Right renal cortex interstitium (tissue), 3 donors: ENCODE measurements around the gene SYNM. TPM values are rescaled to one million over a fixed set of nuclear protein-coding genes. Genes with fewer than 3 reads are reported as not detected.

Experiments used
- DNase-seq, 3 donors: peaks; one replicate each; pipeline ENCODE4 v3.0.0-alpha.2; 2013; ENCODE audit warnings: low read depth in 3 of 3, low spot score in 2 of 3
- polyA plus RNA-seq, 3 donors: library from polyadenylated mRNA; unstranded; fragments of 120-200 nt; gene quantifications; one replicate each; pipeline ENCODE4 v1.2.1, GENCODE V29; 2013; ENCODE audit not compliant: insufficient read length in 3 of 3

The SYNM gene
- polyA plus RNA-seq, 3 donors = 1.6 to 2.0 (median 1.9) TPM

DNA sequence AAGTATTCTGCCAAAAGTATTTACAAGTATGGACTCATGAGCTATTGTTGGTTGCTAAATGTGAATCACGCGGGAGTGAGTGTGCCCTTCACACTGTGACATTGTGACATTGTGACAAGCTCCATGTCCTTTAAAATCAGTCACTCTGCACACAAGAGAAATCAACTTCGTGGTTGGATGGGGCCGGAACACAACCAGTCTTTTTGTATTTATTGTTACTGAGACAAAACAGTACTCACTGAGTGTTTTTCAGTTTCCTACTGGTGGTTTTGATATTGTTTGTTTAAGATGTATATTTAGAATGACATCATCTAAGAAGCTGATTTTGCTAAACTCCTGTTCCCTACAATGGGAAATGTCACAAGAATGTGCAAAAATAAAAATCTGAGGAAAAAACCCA, 30.3 kb downstream of the SYNM start:
- no peak for DNase-seq

DNA sequence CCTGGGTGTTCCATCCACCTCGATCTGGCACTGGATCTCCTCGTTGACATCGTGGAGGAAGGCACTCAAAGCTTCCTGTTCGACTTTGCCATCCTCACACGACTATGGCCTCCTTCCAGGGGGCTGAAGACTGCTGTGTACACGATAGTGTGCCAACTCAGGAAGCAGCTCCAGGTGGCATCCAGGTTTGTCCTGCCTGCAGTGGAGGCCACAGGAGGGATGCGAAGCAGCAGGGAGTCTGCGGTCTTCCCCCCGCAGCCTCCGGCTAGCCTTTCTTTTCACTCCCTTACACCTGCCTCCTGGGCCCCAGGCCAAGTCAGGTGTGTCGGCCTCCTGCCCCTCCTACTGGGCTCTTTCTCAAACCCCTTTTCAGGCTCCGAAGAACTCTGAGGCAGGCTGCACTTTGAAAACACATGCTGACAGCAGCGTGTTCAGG, 32.2 kb downstream of the SYNM start:
- no peak for DNase-seq

DNA sequence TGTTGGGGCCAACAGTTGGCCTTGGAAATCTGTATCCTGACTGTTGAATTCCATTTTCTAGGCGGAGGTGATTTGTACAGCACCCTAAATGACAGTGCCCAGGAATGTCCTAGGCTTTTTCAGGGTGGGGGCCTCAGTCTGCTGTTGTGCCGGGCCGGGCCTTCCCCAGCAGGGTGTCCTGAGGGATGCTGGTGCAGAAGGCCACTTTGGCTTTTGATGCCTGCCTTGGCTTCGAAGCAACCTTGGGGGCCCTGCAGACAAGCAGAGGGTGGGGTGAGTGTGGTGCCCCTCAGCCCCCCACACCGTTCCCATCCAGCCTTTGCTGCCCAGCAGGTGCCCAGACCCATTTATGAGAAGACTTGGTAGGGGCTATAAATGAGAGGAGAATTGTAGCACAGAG, 33.0 kb downstream of the SYNM start:
- DNase-seq = no peak

DNA sequence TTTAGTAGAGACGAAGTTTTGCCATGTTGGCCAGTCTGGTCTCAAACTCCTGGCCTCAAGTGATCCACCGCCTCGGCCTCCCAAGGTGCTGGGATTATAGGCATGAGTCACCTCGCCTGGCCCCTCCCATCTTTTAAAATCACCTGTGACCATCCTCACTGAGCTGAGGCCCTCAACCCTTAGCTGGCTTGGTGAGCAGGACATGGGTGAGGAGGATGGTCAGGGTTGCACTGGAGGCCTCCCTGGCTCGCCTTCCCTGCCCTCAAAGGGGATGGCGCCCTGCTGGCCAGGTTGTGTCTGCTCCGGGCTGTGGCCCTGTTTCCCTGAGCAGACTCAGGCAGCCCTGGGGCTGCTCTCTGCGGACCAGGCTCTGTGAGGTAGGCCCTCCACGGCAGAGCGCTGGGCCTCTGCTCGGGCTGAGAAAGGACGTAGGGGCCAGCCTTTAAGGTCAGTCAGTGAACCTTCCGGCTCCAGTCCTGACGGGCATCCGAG, 33.7 kb downstream of the SYNM start:
- DNase-seq = no peak

DNA sequence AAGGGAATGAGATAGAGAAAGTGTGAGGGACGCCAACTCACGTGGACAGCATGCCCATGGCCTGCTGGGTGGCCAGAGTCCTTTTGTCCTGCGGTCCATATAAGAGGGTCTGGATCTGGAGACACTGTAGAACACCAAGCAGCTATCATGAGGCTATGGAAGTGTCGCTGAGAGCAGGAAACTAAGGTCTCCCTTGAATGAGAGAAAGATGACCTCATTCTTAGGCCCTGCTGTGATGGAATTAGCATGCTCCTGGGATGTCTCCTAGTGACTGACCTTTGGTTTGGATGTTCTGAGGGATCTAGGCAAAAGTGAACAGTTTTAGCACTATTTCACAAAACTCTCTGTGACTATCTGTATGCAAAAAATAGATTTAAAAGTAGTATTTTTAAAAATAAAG, 34.4 kb downstream of the SYNM start:
- no peak for DNase-seq

DNA sequence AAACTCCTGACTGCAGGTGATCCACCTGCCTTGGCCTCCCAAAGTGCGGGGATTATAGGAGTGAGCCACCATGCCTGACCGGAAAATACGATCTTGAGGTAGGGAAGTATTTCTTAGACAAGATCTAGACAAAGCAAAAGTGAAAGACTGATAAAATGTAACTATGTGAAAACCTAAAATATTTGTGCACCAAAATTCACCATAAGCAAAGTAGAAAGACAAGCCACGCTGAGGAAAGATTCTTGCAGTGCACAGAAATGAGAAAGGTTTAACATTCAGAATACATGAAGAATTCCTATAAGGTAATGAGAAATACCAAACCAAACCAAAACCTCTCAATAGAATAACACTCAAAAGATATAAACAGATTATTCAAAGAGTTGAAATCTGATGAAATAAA, 35.7 kb downstream of the SYNM start:
- no peak for DNase-seq

DNA sequence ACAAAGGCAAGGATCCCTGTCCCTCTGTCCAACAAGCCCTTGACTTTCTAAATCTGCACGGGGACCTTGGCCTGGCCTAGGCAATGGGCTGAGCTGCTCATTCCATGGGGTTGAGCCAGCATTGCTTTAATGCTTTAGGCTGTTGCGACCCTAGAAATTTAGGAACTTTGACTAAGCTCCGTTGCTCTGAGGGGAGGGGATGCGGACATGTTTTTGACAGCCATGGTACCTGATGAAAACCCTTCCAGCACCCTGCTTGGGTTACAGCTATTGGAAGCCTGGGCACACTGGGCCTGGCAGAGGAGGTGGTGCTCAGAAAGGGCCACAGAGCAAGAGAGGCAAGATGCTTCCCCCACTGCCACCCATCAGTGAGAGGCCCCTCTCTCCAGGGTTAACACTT, 37.1 kb downstream of the SYNM start:
- no peak for DNase-seq

DNA sequence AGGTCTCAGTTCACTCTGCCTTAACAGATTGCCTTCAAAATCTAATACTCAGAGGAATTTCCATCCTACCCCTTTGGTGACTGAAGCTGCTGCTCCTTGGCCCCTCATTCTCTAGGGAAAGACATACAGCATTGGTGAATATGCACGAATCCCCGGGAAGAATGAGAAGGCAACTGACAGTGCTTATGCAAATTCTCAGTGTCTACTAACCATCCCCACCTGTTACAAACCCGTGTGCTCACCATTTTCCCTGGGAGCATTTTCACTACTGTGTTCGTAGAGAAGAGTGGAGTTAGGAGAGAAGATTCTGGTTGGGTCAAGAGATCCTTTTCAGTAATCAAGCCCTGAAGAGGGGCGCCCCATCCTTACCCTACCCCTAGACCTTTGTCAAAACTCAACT, 37.7 kb downstream of the SYNM start:
- no peak for DNase-seq

DNA sequence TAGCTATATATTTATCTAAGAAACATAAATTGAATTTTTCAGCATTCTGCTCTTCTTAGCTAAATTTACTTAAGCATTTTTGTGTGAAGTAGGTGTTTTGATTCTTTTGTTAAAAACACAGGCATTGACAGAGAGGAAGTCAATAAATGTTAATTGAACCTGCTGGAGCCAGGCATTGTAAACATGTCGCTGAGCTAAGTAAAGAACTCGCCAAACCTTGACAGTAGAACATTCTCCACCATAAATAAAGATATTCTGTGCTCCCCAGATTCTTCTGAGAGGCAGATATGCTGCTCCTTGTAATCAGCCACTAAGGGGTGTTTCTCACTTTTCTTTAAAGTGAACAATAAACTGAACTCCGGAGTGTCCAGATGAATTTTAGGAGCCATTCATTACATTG, 38.4 kb downstream of the SYNM start:
- no peak for DNase-seq

DNA sequence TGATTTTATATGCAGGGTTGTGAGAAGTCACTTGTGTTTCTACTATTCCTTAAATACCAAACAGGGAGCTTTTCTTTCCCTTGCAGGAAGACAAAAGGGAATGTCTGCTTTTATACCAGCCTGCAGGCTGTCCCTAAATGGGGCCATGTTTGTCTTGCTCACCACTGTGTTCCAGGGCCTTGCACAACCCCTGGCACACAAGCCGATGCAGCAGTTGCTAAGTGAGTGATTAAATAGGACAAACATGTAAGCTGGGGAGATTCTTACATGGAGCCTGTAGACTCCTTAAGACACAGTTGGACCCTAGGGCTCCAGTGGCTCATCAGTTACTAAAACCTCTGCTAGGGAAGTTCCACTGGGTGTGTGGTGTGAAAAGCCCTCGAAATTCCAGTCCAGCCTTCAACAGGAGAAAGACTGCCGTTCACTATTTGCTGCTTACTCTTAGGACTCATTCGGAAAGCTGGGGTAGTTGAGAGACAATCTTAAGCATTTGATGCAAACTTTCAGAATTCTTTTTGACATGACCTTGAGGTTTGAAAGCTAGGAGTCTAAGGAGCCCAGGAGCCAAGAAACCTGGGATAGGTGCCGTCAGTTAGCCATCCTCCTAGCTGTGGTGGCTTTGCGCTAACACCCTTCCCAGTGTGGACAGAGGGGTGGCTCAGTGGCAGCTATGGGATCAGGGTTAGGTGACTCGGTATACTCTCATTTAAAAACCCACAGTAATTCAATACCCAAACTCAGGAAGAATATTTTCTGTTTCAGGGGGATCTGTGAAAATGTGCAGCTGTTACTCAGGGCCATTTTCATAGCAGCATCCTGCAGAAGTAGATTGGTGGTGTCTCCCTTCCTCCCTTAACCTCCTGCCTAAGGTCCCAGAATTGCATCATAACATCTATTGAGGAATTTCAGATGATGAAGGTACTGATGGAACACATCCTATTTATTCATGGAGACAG, 39.1 kb downstream of the SYNM start:
- DNase-seq = no peak

DNA sequence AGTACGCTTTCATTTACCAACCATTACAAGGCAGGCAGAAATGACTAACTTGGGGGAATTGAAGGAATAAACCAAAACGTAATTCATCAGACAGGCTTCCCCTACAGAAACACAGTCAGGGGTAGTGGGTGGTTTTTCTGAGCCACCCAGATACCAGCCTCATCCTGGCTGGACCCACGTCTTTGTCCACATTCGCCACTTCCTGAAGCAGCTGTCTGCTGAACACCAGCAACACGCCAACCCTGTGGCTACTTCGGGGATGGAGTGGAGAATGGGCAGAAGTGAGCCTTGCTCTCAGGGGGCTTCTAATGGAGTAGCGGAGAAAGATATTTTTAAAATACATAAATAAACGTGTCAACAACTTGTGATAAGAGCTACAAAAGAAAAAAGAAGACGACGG, 40.1 kb downstream of the SYNM start:
- no peak for DNase-seq

DNA sequence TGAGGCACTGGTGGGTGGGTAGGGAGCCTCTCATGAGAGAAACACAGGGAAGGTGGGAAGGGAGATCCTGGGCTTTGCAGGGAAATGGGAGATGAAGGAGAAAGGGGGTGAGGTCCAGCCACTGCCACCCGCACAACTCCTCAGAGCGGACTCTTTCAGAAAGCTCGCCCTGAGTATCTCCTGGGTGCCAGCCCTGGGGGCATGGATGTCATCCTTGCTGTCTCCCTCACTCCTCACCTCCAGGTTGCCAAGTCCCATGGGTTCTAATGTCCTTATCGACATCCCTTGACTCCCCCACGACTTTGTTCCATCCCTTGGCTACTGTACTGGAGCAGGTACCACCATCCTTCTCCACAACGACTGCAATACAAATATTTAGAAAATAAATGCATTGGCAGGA, 40.9 kb downstream of the SYNM start:
- DNase-seq = no peak

DNA sequence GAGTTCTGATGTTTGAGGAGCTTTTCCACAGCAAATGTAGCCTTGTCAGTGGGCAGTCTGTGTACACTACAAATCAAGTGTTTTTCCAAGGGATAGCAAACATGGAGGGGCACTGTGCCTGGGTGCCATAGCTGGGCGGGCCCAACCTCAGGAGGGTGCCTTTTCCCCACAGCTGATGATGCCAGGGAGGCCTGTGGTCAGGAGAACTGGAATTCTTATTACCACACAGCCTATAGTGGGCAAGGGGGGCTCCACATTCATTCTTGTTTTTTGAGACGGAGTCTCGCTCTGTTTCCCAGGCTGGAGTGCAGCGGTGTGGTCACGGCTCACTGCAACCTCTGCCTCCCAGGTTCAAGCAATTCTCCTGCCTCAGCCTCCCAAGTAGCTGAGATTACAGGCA, 41.8 kb downstream of the SYNM start:
- DNase-seq = no peak

DNA sequence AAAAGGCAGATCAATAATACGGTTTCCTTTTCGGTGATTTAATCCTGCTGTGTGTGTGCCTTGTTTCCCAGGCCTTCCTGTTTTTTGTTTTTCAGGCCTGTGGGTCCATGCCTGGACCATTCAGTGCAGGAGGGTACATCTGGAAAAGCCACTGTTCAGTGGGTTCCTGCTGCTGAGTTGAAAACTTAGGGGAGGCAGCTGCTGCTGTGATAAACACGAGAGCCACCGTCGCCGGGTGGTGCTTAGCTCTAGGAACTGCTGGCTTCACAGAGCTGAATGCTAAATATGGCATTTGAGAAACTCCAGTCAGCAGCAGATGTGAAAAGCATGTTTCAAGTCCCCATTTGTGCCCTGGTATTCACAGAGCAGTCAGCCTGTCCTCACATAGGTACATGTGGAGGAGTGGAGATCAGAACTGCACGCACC, 44.0 kb downstream of the SYNM start:
- DNase-seq = no peak

DNA sequence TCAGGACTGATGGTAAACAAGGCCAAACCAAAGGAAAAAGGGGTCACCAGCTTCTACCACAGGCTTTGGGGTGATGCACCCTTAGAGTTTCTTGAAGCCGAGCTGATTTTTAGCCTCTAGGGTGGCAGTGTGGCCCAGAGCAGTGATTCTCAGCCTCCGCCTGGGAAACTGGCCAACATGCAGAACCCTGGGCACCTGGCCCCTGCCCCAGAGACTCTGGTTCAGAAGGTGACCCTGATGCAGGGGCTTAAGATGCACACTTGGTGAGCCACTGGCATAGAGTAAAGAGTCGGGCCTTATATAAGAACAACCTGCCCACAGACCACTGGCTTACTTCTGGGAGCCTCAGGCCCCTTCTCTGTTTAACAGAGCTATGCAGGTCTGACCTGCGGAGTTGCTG, 44.5 kb downstream of the SYNM start:
- no peak for DNase-seq

DNA sequence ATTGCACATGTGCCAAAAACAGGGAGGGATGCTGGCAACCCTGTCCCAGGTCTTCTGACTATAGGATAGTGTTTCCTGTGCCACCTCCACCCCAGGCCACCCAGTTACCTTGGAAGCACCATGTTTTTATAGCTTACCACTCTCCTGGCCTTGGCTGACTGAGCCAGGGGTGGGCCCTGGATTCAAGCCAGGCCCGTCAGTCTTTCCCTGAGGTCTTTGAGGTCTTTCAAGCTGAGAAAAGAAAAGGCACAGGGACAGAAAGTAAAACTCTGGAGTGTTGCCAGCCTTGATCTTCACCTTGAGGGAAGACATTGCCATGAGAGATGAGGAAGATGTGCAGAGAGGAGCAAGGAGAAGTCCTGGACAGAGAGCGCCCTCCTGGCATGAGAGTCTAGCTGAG, 46.3 kb downstream of the SYNM start:
- no peak for DNase-seq

DNA sequence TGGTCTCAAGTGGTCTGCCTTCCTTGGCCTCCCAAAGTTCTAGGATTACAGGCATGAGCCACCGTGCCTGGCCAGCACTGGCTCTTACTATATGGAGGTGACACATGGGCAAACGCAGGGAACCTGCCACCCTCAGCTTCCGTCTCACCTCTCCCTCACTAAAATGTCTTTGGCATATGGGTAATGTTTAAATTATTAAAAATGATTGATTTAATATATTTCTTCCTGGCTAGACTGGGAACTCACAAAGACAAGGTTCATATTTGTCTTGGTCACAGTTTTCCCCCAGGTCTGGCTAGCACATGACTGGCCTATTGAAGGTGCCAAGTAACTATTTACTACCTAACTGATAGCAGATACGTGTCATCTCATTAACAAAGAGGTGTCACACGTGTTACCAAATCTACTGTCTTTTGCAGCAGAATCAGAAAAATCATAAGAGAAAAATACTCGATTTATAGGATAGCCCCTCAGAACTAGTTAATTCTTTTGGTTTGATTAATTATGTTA, 48.2 kb downstream of the SYNM start:
- DNase-seq = no peak

DNA sequence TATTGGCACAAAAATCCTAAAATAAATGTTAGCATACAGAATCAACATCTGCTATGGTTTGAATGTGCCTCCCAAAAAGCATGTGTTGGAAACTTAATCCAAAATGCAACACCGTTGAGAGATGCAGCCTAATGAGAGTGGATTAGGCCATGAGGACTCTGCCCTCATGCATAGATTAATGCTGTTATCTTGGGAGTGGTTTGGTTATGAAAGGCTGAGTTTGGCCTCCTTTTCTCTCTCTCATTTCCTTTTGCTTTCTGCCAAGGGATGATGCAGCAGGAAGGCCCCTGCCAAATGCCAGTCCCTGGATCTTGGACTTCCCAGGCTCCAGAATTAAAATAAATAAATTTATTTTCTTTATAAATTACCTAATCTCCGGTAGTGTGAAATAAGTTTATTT, 49.4 kb downstream of the SYNM start:
- DNase-seq = no peak

DNA sequence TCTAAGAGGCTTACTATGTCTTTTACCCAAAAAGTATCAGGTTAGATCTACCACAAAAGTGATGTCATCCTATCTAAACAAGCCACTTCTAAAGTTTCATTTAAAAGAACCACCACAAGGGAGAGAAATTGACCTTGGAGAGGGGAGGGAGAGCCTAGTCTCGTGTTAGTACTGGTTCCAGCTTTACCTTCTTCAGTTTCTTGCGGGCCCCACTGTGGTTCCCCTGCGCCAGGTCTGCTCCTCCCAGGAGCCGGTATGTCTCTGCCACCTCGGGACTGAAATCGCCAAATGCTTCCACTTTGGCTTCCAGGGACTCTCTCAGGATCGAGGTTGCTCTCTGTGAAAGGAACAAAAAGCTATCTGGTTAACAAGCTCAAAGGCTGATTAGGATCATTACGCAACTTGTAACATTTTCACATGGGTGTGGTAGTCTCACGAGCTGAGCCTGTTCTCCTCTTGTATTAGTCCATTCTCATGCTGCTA, 51.1 kb downstream of the SYNM start:
- no peak for DNase-seq

DNA sequence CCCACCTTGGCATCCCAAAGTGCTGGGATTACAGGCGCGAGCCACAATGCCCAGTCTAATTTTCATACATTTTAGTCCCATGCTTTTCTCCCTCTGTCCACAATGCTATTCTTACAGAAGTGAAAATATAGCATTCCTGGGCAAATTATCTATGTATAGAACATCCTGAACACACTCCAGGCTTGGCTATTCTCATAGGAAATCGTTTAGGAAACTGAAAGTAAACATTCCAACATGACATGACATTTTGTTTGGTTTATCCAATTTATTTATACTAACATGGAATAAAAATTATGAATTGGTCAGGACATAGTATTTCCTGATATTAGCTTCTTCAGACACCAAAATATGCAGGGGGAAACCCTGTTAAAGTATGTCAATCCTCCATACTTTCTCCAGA, 52.6 kb downstream of the SYNM start:
- no peak for DNase-seq

DNA sequence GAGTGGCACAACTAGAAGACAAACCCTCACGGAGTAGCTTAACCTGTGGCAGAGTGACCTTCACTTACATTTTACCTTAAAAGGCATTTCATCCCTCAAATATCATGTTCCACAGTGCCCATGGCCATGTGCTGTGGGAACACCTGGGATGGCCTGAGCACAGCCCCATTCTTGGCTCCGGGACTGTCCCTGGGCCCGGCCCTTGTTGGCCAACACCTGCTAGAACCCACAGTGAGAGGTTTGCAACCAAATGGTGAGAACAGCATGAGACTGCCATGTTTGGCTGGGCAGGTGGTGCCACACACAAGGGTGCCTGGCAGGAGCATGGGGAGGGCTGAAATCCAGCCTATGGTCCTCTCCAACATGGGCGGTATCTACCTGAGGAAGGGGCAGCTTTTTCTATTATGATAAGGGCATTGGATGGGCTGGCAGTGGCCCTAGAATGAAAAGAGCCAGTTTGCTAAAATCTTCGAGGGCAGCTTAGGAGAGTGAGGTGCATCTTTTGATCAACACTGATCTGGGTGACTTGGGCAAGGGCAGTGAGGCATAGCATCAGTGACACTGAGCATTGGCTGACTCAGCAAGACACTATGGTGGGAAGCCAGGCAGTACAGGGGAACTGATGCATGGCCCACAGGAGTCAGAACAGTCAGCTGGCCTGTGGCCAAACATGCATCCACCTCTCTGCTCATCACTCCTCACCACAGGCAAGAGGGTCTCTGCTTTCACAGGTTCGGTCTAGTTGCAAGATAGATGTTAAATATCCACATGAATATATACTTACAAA, 53.9 kb downstream of the SYNM start:
- DNase-seq = no peak
